GM23248 (cell line): ENCODE results near the gene PORCN.

Source experiments
- EZH2 ChIP-seq: fragments of 200-600 bp; sonication (generic); IDR thresholded peaks from 2 replicates; pipeline ENCODE4 v1.6.1; 2018; ENCODE audit warnings: antibody characterized with exemption, mild to moderate bottlenecking; ENCODE audit not compliant: insufficient read depth, poor library complexity, severe bottlenecking
- EZH2phosphoT487 ChIP-seq: fragments of 200-600 bp; sonication (generic); IDR thresholded peaks from 2 replicates; pipeline ENCODE4 v1.6.1; 2018; ENCODE audit warnings: antibody characterized with exemption, moderate library complexity, mild to moderate bottlenecking, low read depth; ENCODE audit not compliant: insufficient read depth

GRCh38 chrX:48509245-48509590 is 426 bp downstream of the PORCN start:
- no peak for TF ChIP-seq EZH2
- TF ChIP-seq EZH2phosphoT487, result no peak
